GM12865 (cell line): ENCODE measurements around the gene CABP1.

Experiments used
- DNase-seq: peaks from one replicate; pipeline ENCODE4 v3.0.0; 2010; ENCODE audit warnings: low read depth
- H3K4me3 ChIP-seq: 2 replicates; pipeline ENCODE4 v1.5.1; 2011; ENCODE audit warnings: mild to moderate bottlenecking, low read depth, low read length, control low read depth
- TF ChIP-seq, protein P1 (sequence below): IDR thresholded peaks from 2 replicates; pipeline ENCODE4 v1.5.1; 2011; ENCODE audit warnings: low read length, control low read depth, low read depth, inconsistent platforms; ENCODE audit not compliant: insufficient read depth; ENCODE audit errors: missing control alignments

CABP1 gene

DNA sequence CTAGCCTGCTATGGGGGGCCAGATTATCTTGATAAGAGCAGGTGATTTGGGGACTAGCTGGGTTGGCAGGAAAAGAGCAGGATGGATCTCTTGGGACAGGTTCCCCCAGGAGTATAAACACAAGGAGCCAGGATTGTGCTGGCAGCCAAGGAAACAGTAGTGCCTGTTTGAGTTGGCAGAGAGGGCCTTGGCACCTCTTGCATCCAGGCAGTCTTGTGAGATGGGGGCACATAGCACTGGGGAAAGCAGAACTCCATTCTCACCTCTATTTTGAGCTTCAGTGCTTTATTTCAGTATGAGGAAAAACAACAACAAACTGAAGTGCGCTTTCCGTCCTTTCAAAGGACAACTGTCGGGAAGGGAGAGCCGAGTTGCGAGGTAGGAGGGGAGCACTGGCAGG is 60.5 kb downstream of the CABP1 start:
- DNase-seq = no peak
- TF ChIP-seq, protein P1, sequence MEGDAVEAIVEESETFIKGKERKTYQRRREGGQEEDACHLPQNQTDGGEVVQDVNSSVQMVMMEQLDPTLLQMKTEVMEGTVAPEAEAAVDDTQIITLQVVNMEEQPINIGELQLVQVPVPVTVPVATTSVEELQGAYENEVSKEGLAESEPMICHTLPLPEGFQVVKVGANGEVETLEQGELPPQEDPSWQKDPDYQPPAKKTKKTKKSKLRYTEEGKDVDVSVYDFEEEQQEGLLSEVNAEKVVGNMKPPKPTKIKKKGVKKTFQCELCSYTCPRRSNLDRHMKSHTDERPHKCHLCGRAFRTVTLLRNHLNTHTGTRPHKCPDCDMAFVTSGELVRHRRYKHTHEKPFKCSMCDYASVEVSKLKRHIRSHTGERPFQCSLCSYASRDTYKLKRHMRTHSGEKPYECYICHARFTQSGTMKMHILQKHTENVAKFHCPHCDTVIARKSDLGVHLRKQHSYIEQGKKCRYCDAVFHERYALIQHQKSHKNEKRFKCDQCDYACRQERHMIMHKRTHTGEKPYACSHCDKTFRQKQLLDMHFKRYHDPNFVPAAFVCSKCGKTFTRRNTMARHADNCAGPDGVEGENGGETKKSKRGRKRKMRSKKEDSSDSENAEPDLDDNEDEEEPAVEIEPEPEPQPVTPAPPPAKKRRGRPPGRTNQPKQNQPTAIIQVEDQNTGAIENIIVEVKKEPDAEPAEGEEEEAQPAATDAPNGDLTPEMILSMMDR = no peak
- no peak overlapping the region for H3K4me3 ChIP-seq

DNA sequence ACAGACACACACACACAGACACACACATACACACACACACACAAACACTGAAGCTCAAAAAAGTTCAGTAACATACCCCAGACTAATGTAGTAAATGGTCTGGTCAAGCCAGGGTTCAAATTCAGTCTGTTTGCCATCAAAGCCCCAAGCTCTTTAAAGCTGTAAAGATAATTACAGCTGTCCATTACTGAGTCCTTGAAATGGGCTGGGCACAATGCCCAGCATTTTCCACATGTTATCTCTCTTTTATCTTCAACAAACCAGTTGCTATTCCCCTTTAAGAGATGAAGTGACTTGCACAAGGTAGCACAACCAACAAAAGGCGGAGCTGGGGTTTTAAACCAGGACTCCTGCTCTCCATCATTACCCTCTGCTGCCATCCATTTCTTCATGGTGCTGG is 62.2 kb downstream of the CABP1 start:
- H3K4me3 ChIP-seq = no peak overlapping the region
- no peak for DNase-seq
- TF ChIP-seq, protein P1 = no peak

DNA sequence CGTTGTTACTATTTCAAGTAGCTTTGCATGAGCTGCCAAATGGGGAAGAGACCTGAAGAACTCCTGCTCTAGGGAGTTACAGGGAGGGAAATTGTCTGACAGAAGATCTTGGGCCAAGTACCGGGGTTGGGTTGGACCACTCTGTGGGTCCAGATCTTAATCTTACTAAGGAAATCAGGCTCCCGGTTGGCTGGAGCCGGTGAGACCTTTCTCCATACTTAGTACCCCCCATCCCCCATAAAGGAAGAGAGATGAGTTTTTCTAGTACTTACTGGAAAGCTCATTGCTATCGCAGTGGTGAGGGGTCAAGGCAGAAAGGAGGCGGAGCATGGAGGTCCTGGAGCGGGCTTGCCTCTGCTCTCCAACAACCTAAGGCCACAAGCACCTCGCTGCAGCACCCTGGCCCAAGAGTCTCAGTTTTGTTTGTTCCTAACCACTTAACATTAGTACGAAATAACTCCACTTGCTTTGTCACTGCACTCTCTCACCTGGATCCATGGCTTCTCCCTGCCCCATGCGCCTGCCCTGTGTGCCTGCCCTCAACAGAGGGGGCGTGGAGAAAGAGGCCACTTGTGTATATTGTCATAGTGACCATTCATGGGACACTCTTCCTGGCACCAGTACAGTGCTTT is 63.0 kb downstream of the CABP1 start:
- no peak overlapping the region for H3K4me3 ChIP-seq
- DNase-seq = no peak
- TF ChIP-seq, protein P1 = no peak

DNA sequence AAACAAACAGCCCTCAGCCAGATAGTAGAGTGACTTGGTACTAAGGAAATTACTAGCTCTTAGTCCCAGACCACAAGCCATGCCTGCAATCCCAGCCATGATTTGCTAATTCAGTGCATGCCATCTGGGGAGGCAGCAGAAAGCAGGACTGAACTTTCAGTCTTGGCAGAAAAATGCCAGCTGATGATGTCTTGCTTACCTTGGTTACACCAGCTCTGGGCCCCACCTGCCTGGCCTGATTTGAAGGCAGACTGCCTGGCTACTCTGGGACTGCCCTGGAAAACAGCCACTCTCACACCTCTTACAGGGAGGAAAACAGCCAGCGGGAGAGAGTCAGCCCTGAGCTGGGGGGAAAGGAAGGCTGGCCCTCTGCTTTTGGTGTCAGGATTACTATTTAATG is 65.2 kb downstream of the CABP1 start:
- DNase-seq = no peak
- TF ChIP-seq, protein P1 = no peak
- no peak overlapping the region for H3K4me3 ChIP-seq

DNA sequence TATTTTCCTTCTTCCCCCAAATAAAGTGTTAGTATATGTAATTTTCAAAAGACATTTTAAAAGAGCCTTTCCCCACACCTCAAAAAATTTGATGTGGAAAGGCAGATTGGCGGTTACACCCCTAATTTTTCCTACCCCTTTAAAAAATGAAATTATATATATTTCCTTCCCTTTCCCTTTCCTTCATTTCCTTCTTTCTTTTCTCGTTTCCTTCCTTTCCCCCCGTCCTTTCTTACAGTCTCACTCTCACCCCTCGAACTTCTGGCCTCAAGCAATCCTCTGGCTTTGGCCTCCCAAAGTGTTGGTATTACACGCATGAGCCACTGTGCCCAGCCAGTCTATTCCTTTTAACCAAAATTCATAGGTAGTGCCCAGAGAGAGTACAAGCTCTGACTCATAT is 65.6 kb downstream of the CABP1 start:
- DNase-seq = no peak
- TF ChIP-seq, protein P1 = no peak

DNA sequence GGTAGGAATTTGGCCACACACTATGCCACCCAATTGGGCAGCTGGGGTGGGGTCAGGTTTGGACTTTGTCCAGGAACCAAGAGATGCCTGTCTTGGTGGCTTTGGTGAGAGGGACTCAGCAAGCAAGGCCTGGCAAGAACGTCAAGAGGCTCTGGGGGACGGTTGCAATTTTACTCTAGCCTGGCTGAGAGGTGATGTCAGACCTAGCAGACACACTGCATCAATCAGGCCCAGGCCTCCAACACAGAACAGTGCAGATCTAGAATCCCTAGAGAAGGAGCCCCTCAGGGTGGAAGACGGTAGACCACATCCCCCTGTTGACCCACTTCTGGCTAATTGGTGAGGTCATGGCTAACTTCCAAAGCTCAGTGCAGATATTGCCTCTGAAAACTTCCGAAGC is 68.2 kb downstream of the CABP1 start:
- TF ChIP-seq, protein P1 = no peak
- DNase-seq = no peak
- no peak overlapping the region for H3K4me3 ChIP-seq

More for the DNA sequence above, 65.6 kb downstream of the CABP1 start:
- H3K4me3 ChIP-seq = no peak overlapping the region
